ENCODE measurements around the gene IFIT3.

DNA sequence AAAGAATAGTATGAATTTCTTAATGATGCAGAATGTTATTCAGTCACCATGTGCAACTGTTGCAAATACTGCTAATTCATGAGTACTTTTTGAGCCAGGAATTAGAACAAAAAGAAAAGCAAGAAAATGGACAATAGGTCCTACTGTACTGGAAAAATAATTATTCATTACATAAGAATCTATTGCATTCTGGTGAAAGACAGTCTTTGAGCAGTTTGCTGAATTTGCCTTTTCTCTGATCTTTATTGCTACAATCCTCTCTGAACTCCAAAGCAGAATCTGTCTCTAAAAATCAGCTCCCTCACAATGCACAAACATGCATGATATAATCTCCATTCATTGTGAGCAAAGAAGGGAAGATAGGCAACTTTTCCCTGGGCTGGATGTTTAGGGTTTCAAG, 13.1 kb upstream of the IFIT3 start:
- TF ChIP-seq, protein P1, sequence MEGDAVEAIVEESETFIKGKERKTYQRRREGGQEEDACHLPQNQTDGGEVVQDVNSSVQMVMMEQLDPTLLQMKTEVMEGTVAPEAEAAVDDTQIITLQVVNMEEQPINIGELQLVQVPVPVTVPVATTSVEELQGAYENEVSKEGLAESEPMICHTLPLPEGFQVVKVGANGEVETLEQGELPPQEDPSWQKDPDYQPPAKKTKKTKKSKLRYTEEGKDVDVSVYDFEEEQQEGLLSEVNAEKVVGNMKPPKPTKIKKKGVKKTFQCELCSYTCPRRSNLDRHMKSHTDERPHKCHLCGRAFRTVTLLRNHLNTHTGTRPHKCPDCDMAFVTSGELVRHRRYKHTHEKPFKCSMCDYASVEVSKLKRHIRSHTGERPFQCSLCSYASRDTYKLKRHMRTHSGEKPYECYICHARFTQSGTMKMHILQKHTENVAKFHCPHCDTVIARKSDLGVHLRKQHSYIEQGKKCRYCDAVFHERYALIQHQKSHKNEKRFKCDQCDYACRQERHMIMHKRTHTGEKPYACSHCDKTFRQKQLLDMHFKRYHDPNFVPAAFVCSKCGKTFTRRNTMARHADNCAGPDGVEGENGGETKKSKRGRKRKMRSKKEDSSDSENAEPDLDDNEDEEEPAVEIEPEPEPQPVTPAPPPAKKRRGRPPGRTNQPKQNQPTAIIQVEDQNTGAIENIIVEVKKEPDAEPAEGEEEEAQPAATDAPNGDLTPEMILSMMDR (IDR thresholded peaks at IDR 0.05): no peak
- TF ChIP-seq EZH2 (IDR thresholded peaks at IDR 0.05; ENCODE audit: borderline replicate concordance, insufficient read depth, low read depth, low read length, poor library complexity, severe bottlenecking): no peak
